Measurements from ENCODE around the gene FKBP8. TPM values are rescaled to one million over a fixed set of nuclear protein-coding genes. Genes with fewer than 3 reads are reported as not detected.
A peak's percentile ranks its signal among the peaks of the same experiment; 100 is the strongest.

Gene FKBP8
- total and polyA plus RNA-seq, 2 of the 4 experiments (the other 2 are of a cell fraction): 153 to 289 TPM

DNA sequence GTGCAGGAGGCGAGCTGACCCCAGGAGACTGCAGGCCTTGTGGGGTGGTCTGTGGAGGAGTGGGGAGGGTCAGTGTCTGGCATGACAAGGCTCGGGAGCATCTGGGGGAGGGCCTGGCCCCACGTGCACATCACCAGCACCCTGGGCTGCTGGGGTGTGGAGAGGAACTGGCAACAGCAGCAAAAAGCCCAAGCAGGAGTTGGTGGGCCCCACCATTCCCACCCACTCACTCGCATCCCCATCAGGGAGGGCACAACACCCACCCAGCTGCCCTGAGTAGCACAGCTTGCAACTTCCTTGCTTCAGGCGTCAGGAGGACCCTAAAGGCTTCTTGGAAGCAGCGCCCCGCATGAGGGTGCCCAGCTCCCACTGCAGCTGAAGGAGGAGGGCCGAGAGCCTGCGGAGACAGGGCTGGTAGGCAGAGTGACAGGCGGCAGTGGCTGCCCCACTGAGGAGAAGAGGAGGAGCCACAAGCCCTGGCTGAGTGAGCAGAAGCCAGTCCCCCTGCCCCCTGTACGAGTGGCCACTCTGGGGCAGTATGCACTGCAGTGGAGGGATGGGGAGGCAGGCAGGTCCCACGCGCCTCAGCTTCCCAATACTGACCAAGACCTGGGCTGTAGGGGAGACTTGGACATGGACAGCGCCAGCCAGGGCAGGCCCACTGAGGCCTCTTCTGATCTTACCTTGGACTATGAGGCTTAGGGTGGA lies 48.0 kb downstream of the FKBP8 start (continued):
- TF ChIP-seq MXI1 (IDR thresholded peaks at IDR 0.05; ENCODE audit: borderline replicate concordance, low read depth, low read length) (no peak), CEBPB (IDR thresholded peaks at IDR 0.05; ENCODE audit: low read depth, low read length) (no peak)

DNA sequence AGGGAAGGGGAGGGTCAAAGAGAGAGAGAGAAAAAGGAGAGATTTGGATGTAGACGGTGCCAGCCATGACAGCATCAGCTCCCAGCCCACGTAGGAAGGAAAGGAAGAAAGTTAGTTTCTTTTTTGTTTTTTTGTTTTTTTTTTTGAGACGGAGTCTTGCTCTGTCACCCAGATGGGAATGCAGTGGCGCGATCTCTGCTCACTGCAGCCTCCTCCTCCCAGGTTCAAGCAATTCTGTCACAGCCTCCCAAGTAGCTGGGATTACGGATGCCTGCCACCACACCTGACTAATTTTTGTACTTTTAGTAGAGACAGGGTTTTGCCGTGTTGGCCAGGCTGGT lies 49.1 kb downstream of the FKBP8 start:
- BruUV-seq (replicated peaks): no TSS peak

More for the DNA sequence above, 49.1 kb downstream of the FKBP8 start:
- dilution Hi-C loops (cut with HindIII; ENCODE audit: low sequenced_read_pairs, unreplicated experiment): no loop called here
- Histone ChIP-seq H3K9me1 (ENCODE audit: insufficient read depth, low read length) (peaks cover 56% of the 10 kb centered on the region), H4K8ac (ENCODE audit: low read depth in 2 of 2, low read length in 2 of 2) (peak overlapping the region in 1 of 2 experiments; percentile 37; a peak in 1 of 4 replicates), H4K5ac (ENCODE audit: low read depth, low read length) (no peak overlapping the region; the same call in 1 of the 2 replicates), H3K4me2 (ENCODE audit: low read depth, low read length) (peak overlapping the region; percentile 24; the same call in 1 of the 2 replicates), H2AK5ac (ENCODE audit: low read depth, low read length) (peak overlapping the region; percentile 58; the same call in 1 of the 2 replicates), H3K9ac (ENCODE audit: low read depth, low read length) (no peak overlapping the region), H2BK120ac (ENCODE audit: low read depth, low read length) (no peak overlapping the region), H3K23ac (ENCODE audit: low read depth, low read length) (0 out of 2 replicates have a peak overlapping the region, but pooled peaks have one; percentile 41), H3K56ac (ENCODE audit: extremely low read depth, insufficient read depth, low read length) (no peak overlapping the region; the same call in 1 of the 2 replicates), H3K9me3 (ENCODE audit: control insufficient read depth, insufficient read depth, low read length) (no peaks in the 10 kb centered on the region), H2AFZ (replicated peaks; ENCODE audit: low read length, poor library complexity) (no peak overlapping the region), H2BK15ac (ENCODE audit: low read depth, low read length) (no peak overlapping the region), H3K27me3 (ENCODE audit: control insufficient read depth, insufficient read depth, low read length) (no peaks in the 10 kb centered on the region), H2BK20ac (ENCODE audit: low read depth, low read length) (no peak overlapping the region), H3K79me1 (ENCODE audit: low read depth in 1 of 2, low read length in 2 of 2) (peaks cover 28 to 99% of the 10 kb centered on the region in 2 experiments), H4K20me1 (ENCODE audit: insufficient read depth, low read length) (peaks cover 100% of the 10 kb centered on the region), H3K14ac (replicated peaks; ENCODE audit: low read depth, low read length) (no peak overlapping the region), H3K4me3 (ENCODE audit: insufficient read depth, low read depth, low read length) (no peak overlapping the region), H4K91ac (ENCODE audit: insufficient read depth, low read depth, low read length) (no peak overlapping the region), H3K4me1 (ENCODE audit: control insufficient read depth, insufficient read depth, low read length) (peaks cover 25% of the 10 kb centered on the region), H2BK5ac (ENCODE audit: low read depth, low read length, poor library complexity, severe bottlenecking) (peak overlapping the region; percentile 17), H3K18ac (ENCODE audit: low read depth, low read length) (no peak overlapping the region), H3K4ac (ENCODE audit: low read depth, low read length) (0 out of 2 replicates have a peak overlapping the region, but pooled peaks have one; percentile 4), H3K36me3 (ENCODE audit: control insufficient read depth, insufficient read depth, low read length) (no peaks in the 10 kb centered on the region), H2AK9ac (replicated peaks; ENCODE audit: low read depth, low read length, poor library complexity) (no peak overlapping the region), H3K27ac (ENCODE audit: insufficient read depth, low read length) (no peak overlapping the region)
- WGBS, 2 experiments (ENCODE audit: extremely low coverage in 2 of 2, insufficient read length in 1 of 2): 33% methylated on average over 1 of the region's 7 CpGs; no CpG with 5 or more reads in 1 of the 2 experiments
- ATAC-seq (ENCODE audit: low read depth): 0 out of 2 replicates have a peak, but pooled peaks have one; percentile 3
- ChIA-PET CTCF (no interaction called here), POLR2A (ENCODE audit: unreplicated experiment) (interaction anchor here (0.6 kb wide), 1 partner anchor 14 kb away, joined by 6 read pairs; no protein-coding TSS in a partner anchor)
- TF ChIP-seq MXI1 (IDR thresholded peaks at IDR 0.05; ENCODE audit: borderline replicate concordance, low read depth, low read length) (no peak), RAD21 (IDR thresholded peaks at IDR 0.05; ENCODE audit: low read length) (no peak), SMC3 (IDR thresholded peaks at IDR 0.05; ENCODE audit: low read depth, low read length) (no peak), FOS (IDR thresholded peaks at IDR 0.05; ENCODE audit: low read depth, low read length) (no peak), CHD1 (IDR thresholded peaks at IDR 0.05; ENCODE audit: low read depth, low read length) (no peak), MAFK (IDR thresholded peaks at IDR 0.05; ENCODE audit: low read depth, low read length) (no peak), POLR2A (IDR thresholded peaks at IDR 0.05; ENCODE audit: low read depth, low read length) (no peak), CEBPB (IDR thresholded peaks at IDR 0.05; ENCODE audit: low read depth, low read length) (no peak), RCOR1 (IDR thresholded peaks at IDR 0.05; ENCODE audit: insufficient replicate concordance, low read length) (no peak), BHLHE40 (IDR thresholded peaks at IDR 0.05; ENCODE audit: low read depth, low read length) (no peak), NFE2L2 (IDR thresholded peaks at IDR 0.05; ENCODE audit: low read depth, low read length) (no peak), USF2 (IDR thresholded peaks at IDR 0.05; ENCODE audit: low read depth, low read length) (no peak), RFX5 (IDR thresholded peaks at IDR 0.05; ENCODE audit: low read depth, low read length) (no peak)
- TF ChIP-seq, protein P1, sequence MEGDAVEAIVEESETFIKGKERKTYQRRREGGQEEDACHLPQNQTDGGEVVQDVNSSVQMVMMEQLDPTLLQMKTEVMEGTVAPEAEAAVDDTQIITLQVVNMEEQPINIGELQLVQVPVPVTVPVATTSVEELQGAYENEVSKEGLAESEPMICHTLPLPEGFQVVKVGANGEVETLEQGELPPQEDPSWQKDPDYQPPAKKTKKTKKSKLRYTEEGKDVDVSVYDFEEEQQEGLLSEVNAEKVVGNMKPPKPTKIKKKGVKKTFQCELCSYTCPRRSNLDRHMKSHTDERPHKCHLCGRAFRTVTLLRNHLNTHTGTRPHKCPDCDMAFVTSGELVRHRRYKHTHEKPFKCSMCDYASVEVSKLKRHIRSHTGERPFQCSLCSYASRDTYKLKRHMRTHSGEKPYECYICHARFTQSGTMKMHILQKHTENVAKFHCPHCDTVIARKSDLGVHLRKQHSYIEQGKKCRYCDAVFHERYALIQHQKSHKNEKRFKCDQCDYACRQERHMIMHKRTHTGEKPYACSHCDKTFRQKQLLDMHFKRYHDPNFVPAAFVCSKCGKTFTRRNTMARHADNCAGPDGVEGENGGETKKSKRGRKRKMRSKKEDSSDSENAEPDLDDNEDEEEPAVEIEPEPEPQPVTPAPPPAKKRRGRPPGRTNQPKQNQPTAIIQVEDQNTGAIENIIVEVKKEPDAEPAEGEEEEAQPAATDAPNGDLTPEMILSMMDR (conservative IDR thresholded peaks at IDR 0.05; ENCODE audit: low read depth, low read length): no peak
- peak; percentile 69 for DNase-seq
- in situ Hi-C loops (cut with MboI; ENCODE audit: low sequenced_read_pairs): no loop called here
- intact Hi-C loops (cut with micrococcal nuclease): no loop called here

Measured in IMR-90 (cell line).